SK-N-SH (cell line): ENCODE data around the gene TEX54.

Source experiments
- EZH2phosphoT487 ChIP-seq: fragments of 200-600 bp; sonication (generic); IDR thresholded peaks from 2 replicates; pipeline ENCODE4 v1.6.1; 2017; ENCODE audit warnings: low read depth, mixed run types, mild to moderate bottlenecking, antibody characterized with exemption, moderate library complexity, borderline replicate concordance
- FOXM1 ChIP-seq: IDR thresholded peaks from 2 replicates; pipeline ENCODE4 v1.4.0; 2012; ENCODE audit warnings: low read depth, mild to moderate bottlenecking
- GABPA ChIP-seq: IDR thresholded peaks from 2 replicates; pipeline ENCODE4 v1.4.0; 2012; ENCODE audit warnings: low read depth, mild to moderate bottlenecking
- MEF2A ChIP-seq: IDR thresholded peaks from 2 replicates; pipeline ENCODE4 v1.4.0; 2012; ENCODE audit warnings: low read depth, borderline replicate concordance
- POLR2AphosphoS5 ChIP-seq: IDR thresholded peaks from 2 replicates; pipeline ENCODE4 v1.6.1; 2012; ENCODE audit warnings: low read depth, low read length
- TF ChIP-seq, protein P1 (sequence below): fragments of 200-600 bp; sonication (generic); IDR thresholded peaks from 2 replicates; pipeline ENCODE4 v1.6.1; 2017; ENCODE audit warnings: antibody characterized with exemption, mild to moderate bottlenecking, moderate library complexity
- TF ChIP-seq, protein P2 (sequence below): IDR thresholded peaks from 2 replicates; pipeline ENCODE4 v1.4.0; 2012; ENCODE audit warnings: low read depth
- TF ChIP-seq, protein P3 (sequence below): IDR thresholded peaks from 2 replicates; pipeline ENCODE4; 2012

DNA sequence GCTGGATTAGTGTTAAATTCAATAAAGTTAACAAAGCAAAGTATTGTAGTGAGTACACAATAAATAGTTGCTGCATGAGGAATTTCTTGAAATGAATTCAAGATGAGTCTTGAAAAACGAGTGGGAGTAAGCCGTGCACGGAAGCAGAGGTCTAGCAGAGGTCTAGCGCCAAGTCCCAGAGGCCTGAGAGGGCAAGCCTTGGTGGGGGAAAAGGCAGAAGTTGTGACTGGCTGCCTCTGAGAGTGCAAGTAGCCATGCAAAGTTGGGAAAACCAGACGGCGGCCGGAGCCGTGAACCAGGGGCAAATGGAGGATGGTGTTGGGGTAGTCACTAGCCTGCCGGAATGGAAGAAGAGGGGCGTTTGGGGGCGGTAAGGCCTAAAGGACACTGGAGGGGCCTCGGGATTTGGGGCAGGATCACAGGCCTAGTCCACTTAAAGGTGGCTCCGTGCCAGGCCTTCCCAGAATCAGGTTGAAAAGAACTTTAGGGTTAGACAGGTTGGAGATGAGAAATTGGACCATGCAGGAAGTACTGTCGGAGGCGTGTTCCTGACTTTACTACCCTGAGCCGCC is 47.7 kb upstream of the TEX54 start:
- no peak for TF ChIP-seq EZH2phosphoT487
- no peak for TF ChIP-seq POLR2AphosphoS5
- TF ChIP-seq, protein P1, sequence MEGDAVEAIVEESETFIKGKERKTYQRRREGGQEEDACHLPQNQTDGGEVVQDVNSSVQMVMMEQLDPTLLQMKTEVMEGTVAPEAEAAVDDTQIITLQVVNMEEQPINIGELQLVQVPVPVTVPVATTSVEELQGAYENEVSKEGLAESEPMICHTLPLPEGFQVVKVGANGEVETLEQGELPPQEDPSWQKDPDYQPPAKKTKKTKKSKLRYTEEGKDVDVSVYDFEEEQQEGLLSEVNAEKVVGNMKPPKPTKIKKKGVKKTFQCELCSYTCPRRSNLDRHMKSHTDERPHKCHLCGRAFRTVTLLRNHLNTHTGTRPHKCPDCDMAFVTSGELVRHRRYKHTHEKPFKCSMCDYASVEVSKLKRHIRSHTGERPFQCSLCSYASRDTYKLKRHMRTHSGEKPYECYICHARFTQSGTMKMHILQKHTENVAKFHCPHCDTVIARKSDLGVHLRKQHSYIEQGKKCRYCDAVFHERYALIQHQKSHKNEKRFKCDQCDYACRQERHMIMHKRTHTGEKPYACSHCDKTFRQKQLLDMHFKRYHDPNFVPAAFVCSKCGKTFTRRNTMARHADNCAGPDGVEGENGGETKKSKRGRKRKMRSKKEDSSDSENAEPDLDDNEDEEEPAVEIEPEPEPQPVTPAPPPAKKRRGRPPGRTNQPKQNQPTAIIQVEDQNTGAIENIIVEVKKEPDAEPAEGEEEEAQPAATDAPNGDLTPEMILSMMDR: no peak
- TF ChIP-seq GABPA: no peak
- TF ChIP-seq MEF2A: no peak
- TF ChIP-seq, protein P2, sequence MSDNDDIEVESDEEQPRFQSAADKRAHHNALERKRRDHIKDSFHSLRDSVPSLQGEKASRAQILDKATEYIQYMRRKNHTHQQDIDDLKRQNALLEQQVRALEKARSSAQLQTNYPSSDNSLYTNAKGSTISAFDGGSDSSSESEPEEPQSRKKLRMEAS: 0 out of 2 replicates have a peak, but pooled peaks have one; percentile 11
- TF ChIP-seq FOXM1: no peak
- TF ChIP-seq, protein P3, sequence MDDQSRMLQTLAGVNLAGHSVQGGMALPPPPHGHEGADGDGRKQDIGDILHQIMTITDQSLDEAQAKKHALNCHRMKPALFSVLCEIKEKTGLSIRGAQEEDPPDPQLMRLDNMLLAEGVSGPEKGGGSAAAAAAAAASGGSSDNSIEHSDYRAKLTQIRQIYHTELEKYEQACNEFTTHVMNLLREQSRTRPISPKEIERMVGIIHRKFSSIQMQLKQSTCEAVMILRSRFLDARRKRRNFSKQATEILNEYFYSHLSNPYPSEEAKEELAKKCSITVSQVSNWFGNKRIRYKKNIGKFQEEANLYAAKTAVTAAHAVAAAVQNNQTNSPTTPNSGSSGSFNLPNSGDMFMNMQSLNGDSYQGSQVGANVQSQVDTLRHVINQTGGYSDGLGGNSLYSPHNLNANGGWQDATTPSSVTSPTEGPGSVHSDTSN: no peak
